ENCODE measurements around the gene HIVEP3.

The HIVEP3 gene

DNA sequence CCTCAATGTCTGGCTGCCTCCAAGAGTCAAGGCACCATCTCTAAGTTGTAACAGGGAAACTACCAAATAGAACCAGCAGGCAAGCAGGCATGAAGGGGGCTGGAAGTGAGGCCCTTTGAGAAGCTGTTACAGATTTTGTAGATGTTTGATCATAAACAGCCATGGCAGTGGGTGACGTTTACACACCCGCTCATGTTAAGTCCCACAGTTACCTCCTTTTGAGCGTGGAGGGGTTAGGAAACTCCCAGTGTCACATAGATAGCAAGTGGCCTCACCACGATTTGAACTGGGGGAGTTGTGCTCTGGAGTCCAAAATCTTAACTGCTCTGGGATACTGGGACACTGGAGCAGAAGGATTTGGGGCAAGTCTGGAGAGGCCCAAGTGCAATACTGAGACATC lies 192.4 kb downstream of the HIVEP3 start:
- DNase-seq = no peak

DNA sequence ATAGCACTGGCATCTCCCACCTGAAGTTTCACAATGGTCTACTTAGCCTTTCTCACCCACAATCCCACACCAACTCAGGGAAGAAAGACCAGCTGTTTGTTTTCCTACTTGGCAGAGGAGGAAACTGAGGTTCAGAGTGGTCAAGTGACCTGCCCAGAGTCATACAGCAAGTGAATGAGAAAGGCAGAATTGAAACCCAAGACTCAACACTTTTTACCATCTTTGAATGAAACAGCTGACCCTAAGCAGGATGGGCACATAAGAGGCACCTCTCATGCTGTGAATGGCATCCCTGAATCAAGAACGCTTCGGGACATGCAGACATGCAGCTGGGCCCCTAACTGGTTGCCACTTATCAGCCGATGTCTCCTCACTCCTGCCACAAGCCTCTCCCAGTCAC lies 193.8 kb downstream of the HIVEP3 start:
- DNase-seq = no peak

GRCh38 chr1:41724248-41724647 lies 194.5 kb downstream of the HIVEP3 start:
- DNase-seq = no peak

- no peak for DNase-seq
Measured at GRCh38 chr1:41723786-41724185, 194.9 kb downstream of the HIVEP3 start.

- no peak for DNase-seq
Measured at GRCh38 chr1:41722184-41722583, 196.5 kb downstream of the HIVEP3 start.

DNA sequence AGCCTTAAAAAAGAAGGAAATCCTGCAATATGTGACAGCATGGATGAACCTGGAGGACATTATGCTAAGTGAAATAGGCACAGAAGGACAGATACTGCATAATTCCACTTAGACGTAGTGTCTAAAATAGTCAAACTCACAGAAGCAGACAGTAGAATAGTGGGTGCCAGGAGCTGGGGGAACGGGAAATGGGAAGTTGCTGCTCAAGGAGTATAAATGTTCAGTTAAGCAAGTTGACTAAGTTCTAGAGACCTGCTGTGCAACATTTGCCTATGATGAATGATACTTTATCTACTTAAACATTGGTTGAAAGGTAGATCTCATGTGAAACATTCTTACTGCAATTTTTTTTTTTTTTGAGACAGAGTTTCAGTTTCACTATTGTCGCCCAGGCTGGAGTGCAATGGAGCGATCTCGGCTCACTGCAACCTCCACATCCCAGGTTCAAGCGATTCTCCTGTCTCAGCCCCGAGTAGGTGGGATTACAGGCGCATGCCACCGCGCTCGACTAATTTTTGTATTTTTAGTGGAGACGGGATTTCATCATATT lies 197.8 kb downstream of the HIVEP3 start:
- no peak for DNase-seq

DNA sequence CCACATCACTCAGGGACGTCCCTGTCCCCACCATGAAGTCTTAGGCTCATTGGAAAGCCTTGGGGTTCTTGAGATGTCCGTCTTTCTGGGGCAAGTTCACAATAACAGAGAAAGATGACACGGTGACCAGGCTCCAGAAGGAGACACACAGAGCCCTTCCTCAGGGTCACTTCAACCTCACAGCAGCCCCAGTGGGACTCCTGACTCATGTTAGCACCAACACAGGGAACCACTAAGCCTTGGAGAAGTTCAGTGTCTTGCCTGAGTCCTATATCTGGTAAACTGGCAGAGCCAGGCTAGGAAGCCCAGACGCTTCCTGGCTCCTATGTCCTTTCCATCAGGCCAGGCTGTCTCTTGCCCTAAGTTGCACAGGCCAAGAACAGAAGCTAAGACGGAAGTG lies 199.1 kb downstream of the HIVEP3 start:
- no peak for DNase-seq

GRCh38 chr1:41719128-41719527 lies 199.6 kb downstream of the HIVEP3 start:
- DNase-seq = no peak

DNA sequence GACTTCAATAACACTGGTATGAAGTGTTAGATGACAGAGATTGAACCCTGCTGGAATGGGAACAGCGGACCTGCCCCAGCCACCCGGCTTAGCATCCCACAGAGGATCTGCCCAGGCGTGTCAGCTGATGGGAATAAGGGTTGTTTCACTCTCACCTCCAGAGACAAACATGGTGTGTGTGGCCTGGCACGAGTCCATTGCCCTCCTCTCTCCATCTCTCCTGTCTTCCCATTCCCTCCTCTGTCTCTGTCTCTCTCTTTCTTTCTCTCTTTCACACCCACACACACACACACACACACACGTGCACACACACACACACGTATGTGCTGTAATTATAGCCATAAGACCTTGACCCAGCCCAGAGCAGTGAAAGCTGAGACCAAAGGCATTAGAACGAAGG lies 200.2 kb downstream of the HIVEP3 start:
- DNase-seq = no peak

DNA sequence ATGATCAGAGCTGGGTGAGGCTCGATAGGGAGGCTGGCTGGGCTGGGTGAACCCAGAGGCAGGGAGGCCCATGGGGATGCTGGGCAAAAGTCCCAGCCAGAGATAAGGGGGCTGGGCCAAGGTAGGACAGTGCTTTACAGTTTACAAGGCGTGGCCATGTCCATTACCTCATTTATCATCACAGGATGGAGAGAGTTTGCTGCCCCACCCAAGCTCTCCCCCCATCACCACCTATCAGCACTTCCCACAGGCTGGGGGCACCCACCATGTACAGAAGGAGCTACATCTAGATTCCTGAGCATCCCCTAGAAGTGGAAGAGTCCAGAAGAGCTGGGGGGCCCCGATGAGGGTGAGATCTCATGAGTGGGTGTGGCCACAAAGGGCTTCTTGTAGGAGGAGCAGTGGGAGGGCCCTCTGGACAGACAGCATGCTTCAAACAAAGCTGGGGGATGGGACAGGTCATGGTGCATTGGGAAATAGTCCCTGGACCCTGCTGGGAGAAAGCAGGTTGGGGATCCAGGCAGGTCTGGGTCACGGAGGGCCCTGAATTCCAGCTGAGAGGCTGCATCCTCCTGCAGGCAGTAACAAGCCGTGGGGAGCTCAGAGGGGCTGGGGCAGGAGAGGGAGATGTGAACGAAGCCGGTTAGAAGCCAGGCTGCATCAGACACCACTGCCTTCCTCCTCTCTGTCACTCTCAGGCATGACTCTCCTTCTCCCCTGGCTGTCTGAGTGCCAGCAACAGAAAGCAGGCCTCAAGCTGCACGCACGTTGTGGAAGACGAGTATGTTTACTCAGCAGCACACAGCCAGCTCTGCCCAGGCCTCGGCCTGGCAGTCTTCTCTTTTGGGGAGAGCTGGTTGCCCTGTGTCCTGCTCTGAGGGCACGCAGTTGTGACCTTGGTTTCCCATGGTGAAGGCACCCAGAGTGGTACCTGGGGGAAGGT lies 202.3 kb downstream of the HIVEP3 start:
- DNase-seq = no peak

GRCh38 chr1:41715441-41716095 lies 203.2 kb downstream of the HIVEP3 start:
- no peak for DNase-seq

DNA sequence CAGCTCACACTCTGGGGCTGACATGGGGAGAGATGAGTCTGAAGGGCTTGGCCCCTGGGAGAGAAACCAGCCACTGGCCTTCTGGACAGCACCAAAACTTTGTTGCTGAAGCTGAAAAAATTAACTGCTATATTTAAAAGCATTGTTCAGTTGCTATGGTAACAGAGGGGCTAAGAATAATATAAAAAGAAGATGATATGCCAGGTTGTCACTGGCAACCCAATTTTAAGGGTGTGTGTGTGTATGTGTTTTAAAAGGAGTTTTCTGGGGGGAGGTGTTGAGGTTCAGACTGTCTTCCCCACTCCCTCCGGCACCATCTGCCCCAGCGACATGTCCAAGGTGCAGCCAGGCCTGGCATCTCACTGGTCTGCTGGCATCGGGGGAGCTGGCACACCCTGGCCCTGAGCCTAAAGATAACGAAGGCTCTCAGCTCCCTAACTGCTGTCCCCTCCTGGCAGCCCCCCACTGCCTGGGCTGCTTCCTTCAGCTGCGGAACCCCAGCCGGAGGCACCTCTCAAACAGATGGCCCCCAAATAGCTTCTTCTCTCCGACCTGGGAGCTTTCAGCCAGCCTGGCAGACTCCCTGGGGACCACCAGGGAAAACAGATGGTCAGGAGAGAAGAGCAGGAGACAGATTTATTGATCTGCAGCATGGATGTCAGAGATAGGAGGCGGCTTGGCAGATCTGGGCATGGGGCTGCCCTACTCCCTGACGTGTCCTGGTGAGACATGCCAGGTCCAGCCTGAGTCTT lies 203.9 kb downstream of the HIVEP3 start:
- no peak for DNase-seq

DNA sequence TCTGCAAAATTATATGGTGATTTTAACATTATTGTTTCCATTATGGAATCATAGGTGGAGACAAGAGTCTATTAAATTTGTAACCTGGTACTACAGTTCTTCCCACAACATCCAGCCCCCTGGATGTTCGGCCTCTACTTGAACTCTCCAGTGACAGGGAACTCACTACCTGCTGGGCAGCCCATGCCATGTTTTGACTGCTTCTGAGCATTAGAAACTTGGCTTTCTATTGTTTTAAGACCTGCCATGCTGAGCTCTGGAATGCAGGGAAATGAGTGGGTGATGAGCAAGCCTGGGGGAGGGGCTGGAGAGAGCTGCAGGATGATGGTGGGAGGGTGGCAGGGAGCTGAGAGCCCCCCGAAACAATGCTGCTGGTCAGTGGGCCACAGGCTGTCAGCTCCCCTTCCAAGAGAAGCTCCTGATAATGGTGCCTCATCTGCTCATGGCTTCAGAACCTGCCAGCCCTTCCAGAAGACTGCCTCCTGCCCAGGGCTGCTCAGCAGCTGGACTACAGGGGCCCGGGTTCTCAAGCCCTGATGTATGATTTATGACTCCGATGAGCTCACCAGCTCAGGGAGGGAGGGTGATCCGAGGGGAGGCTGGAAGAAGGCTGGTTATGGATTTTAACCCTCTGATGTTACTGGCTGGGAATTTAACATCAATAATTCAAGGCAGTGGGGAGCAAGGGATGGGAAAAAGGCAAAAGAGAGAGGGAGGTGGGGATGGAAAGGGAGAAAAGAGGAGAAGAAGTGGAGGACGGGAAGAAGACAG lies 205.0 kb downstream of the HIVEP3 start:
- DNase-seq = no peak

DNA sequence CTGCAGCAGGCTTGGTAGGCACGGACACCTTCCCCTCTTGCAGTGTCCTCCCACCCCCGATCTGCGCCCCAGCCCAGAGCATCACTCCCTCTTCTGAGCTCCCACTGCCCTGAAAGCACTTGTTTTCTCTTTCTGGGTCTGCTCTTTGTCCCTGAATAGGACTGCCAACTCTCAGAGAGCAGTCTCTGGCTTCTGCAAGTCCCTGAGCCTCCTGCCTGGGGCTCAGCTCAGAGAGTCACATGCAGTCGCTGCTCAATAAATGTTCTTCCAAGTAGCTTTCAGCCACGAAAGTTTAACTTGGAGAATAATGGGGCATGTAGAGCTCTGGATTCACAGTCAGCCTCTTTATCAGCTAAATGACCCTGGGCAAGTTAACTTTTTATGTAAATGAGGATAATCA lies 205.6 kb downstream of the HIVEP3 start:
- DNase-seq = no peak

DNA sequence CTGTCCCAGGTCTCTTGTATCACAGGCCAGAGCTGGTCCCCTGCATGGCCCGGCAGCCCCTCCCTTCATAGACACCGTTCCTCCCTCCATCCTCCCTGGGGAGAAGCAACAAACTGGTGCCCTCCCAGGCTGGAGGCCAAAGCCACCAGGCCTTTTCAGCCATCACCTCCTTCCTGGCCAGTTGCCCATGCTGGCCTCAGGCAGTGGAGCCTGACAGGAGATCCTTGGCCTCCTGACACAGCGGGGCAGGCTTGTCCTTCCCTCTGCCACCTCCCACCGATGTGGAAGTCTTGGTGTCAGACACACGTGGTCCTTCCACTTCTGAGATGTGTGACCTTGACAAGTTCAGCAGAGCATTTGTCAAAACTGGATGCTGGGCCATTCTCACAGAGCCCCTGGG lies 206.0 kb downstream of the HIVEP3 start:
- no peak for DNase-seq

GRCh38 chr1:41712081-41712480 lies 206.6 kb downstream of the HIVEP3 start:
- no peak for DNase-seq

GRCh38 chr1:41711581-41711980 lies 207.1 kb downstream of the HIVEP3 start:
- DNase-seq = no peak

DNA sequence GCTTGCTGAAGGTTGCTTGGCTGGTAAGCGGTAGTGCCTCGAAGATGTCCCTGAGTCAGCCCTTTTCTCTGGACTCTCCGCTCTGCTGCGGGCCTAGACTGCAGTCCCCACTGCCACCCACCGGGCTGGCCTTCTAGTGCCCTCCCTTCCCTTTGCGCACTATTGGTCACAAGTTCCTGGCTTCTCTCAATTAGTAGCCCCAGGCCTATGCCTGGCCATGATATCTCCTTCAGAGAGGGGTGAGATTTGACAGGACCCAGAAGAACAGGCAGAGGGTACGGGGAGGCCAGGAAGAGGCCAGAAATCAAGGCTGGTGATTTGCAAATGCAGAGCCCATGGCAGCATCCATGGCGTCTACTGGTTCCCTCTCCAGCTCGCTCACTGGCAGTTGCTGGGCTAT lies 207.7 kb downstream of the HIVEP3 start:
- no peak for DNase-seq

DNA sequence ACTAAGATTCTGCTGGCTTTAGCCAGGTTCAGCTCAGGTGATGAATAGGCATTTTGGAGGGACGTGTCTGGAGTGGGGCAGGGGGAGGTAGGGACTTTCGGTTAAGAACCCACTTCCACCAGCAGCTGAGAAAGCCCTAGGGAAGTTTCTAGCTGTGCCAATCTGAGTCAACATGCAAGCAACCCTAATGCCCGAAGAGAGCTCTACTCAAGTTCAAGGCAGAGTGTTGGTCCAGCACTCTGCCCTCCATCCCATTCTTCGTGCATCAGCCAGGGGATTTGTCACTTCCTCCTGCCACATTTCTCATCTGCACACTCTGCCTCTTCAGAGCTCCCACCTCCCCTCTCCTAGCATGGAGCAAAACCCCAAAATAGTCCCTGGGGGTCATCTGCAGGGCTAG lies 208.8 kb downstream of the HIVEP3 start:
- DNase-seq = no peak

GRCh38 chr1:41709331-41709730 lies 209.4 kb downstream of the HIVEP3 start:
- no peak for DNase-seq

DNA sequence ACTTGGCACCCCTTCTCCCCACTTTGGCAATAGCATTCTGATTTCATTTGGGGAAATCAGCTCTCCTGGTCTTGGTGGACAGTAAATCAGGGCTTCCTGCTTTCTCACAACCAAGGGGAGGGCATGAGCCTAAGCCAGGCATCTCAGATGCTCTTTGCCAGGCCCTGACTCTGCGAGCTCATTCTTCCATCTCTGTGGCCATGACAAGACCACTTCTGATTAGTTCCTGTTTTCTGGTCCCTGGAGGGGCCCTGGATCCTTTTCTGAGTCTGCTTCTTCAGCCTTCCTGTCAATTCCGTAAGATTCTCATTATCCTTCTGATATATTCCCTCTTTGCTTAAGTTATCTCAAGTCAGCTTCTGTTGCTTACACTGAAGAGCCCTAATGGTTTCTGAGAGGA lies 210.4 kb downstream of the HIVEP3 start:
- DNase-seq = no peak

- no peak for DNase-seq
Measured at GRCh38 chr1:41707793-41708192, 210.9 kb downstream of the HIVEP3 start.

DNA sequence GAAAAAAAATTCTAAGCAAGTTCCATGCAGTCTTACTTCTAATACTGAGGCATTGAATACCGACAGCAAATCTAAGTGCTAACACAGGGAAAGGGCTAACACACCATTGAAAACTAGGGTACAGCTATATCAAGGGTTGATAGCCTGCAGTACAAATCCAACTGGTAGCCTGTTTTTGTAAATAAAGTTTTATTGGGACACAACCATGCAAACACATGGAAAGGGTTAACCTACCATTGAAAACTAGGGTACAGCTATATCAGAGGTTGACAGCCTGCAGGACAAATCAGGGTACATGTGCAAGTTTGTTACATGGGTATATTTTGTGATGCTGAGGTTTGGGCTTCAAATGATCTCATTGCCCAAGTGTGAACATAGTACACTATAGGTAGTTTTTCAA lies 212.9 kb downstream of the HIVEP3 start:
- no peak for DNase-seq
